Mucosa of gallbladder (tissue), 1 donor: ENCODE results near the gene UBASH3B. TPM values are rescaled to one million over a fixed set of nuclear protein-coding genes. Genes with fewer than 3 reads are reported as not detected.

Experiments
- DNase-seq: peaks from one replicate; pipeline ENCODE4 v3.0.0-alpha.2; 2020; ENCODE audit warnings: low spot score
- total RNA-seq: library from RNA; stranded (reverse); gene quantifications from one replicate; pipeline ENCODE4 v1.2.1, GENCODE V29; 2021
- donor health status: DM: no; HTN: no; CAD: no.

UBASH3B gene
- total RNA-seq, 1 donor from 2014 or later: 7.4 TPM

DNA sequence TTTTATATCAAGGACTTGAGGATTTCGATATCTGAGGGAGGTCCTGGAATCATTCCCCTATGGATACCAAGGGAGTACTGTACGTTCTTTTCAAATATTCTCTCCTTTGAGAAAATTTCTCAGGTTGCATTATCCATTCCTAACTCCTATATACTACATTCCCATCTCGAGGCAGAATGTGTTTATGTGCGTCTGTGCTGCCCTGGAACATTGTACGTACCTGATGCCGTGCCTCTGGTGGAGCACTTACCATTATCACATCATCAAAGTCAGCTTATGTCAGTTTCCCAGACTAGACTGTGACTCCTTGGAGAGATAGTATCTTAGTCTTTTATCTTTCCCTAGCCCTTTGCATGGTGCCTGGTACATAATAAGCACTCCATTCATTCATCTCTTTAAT lies 21.7 kb downstream of the UBASH3B start:
- no peak for DNase-seq

DNA sequence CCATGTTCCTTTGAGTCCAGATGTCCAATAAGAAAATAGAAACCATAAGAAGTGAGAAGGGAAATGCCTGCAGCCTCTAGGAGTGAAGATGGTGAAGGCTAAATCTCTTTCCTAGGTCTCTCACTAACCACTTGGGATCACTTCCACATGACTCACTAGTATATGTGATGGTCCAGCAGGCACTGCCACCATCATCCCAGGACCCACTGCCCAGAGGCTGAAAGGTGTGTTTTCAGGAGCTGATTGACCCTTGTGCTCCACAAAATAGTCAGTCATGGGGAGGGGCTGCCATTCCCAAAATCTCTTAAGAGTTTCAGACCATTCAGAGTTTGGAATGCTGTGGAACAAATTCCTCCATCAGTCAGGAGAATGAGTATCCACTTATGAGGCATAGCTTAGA lies 22.9 kb downstream of the UBASH3B start:
- no peak for DNase-seq

GRCh38 chr11:122679466-122679865 lies 23.9 kb downstream of the UBASH3B start:
- DNase-seq: no peak

DNA sequence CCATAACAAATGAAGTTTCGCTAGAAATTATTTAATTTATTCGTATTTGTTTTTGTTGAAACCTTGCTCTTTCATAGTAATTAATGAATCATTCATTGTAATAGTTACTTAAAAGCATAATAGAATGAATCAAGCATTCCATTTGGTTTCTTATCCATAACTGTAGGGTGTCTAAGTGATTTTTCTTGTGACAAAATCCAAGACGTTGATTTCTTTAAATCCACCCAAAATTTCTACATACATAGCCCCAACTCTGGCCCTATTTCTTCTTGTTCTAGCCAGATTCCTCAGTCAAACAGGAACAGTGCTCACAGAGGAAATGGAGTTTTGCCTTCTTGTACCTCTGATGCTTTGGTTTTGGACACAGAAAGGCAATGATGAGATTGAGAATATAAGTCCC lies 25.5 kb downstream of the UBASH3B start:
- DNase-seq: no peak

GRCh38 chr11:122681735-122682134 lies 26.2 kb downstream of the UBASH3B start:
- DNase-seq: no peak

DNA sequence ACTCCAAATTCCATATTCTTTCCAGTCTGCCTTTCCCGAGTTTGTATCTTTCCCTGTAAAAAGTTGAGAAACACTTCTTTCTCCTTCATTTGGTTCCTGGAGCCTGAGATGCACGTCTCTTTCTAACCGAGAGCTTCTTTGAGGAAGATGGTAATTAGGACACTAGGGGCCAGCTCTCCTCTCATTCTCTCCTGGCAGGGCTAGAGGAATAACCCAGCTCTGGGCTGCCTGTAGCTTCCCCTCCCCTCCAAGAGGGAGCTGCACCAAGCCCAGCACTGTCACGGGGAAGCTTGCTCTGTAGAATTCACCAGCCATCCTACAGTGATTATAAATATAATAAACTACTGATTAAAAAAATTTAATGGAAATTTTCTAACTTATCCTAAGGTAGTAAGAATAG lies 26.9 kb downstream of the UBASH3B start:
- no peak for DNase-seq

GRCh38 chr11:122685041-122685440 lies 29.5 kb downstream of the UBASH3B start:
- no peak for DNase-seq

DNA sequence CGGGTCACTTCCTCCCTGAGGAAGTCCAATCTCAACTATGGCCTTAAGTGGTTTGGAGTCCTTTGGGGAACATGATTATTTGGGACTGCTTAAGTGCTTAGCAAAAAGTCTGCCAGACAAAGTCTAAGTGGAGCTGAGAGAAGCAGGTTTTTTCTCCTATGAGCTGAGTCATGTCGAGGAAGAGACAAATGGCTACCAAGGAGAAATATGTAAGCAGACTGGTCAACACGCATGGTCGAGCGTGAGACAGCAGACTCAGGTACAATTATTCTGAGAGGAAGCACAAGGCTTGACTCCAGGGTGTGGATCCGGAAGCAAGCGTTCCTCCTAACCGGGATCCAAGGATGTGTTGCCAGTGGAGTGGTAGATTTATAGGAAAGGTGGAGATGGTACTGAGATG lies 30.6 kb downstream of the UBASH3B start:
- no peak for DNase-seq

GRCh38 chr11:122690384-122690783 lies 34.9 kb downstream of the UBASH3B start:
- no peak for DNase-seq

DNA sequence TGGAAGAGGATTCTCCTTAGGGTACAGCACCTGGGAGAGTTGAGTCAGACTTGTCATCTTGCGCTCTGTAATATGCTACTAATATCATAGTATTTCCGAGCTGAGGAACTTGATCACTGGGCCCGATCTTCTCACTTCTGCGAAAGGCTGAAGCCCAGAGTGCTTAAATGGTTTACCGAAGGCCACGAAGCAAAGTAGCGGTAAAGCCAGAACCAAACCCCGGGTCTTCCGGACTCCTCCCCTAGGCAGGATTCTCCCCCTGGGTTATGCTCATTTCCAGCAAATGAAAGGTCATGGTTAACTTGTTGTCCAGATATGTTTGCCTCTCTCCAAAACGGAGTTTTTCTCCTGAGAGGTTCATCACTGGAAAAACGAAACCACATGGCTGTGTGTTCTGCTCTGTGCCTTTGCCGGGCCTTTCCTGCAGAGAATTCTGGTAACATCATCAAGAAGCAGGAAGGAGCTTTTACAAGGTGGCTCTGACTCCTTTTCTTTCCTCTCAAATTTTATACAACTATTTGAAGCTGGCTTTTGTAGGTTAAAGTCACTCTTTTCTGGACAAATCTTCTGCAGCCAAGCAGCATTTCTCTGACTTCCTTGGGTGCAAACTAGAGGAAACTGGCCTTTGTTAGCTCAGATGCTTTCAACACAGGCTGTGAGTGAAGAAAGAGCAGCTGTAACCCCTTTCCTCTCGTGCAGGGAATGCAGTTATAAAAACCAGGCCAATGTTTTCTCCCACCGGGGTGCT lies 35.5 kb downstream of the UBASH3B start:
- no peak for DNase-seq

DNA sequence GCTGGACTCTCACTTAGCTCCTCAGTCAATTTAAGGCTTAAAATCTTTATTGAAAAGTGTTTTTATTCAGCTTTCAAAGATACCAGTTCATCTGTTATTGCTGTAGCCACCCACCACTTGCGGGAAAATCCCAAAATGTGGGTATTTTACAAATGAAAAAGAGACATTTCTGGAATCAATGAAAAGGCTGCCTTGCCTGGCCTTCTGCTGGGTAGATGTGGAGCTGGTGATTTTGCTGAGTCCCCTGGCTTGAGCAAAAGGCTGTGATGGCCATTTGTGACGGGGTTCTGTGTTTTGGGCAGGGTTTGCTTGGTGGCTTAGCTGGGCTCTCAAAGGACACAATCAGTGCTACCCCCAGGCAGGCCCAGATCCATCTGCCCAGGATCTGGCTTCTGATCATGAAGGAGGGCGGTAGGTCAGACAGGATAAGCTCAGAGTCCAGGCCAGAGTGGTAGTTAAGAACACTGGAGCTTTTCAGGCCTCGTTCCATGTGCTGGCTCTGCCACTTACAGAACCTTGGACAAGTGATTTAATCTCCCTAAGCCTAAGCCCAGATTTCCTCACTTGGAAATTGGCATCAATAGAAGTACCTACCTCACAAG lies 36.1 kb downstream of the UBASH3B start:
- no peak for DNase-seq

DNA sequence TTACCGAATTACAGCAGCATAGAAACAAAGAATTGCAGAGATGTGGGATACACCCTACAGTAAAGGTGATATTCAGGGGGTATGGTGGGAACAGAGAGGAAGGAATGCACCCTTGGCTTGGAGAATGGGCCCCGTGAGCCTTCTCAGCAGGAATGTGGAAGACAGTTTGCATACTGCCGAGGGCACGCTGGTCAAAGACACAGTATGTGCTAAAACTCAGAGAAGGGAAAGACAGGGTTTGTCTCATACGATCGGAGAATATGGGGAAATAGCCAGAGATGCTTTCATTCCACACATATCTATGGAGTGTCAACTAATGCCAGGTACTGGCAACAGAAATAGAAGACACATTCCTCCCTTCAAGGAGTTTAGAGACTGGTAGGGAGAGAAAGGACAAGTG lies 36.9 kb downstream of the UBASH3B start:
- DNase-seq: no peak

DNA sequence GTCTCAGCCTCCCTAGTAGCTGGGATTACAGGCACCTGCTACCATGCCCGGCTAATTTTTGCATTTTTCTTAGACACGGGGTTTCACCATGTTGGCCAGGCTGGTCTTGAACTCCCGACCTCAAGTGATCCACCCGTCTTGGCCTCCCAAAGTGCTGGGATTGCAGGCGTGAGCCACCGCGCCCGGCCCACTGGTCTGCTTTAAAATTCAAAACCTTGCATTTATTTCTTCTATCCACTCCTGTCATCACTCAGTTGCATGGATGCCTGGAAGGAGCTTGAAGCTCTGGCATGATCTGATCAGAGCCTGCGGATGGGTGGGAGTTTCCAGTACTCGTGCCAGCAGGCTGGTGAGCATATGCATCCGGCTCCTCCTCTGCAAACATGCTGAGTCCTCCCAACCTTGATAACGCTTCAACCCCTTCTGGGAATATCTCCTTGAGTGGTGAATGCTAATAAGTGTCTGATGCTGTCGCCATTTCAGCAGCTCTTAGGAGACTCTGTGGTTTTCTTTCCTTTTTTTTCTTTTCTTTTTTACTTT lies 39.6 kb downstream of the UBASH3B start:
- no peak for DNase-seq

DNA sequence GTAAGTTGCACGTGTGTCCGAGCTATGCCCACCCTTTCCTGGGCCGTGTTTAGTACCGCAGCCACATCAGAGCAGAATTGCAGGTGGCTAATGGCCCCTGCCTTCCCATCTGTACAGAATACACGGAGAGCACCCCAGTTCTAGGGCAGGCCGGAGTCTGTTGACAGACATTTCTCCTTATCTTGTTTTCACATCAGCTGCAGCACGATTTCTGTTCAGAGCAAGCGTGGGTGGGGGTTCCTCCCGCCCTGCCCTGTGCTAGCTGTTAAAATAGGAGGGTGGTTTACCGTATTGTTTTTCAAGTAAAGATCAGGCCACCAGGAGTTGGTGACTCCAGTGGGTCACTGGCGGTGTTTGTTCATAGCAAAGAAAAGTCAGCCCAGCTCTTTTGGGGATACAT lies 41.1 kb downstream of the UBASH3B start:
- DNase-seq: no peak

DNA sequence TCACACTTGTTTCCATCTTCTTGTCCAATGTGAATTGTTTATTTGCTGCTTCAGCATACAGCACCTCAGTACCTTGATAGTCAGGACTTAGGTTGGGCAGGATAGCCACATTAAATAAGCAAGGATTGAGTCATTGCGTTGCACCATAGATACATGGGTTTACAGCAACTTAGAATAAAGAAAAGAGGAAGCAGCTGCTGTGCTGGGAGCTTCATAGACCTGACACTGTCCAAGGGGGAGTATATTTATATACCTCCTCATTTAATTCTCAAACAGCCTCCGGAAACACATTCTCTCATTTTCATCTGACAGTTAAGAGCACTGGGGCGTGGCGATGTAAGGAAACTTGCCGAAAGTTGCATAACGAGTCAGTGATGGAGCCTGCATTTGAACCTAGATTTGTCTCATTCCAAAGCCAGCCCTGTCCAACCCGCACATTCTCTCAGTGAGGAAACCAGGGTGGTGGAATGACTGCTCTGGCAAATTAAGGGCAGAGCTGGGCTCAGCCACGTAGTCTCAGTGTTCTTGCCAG lies 42.2 kb downstream of the UBASH3B start:
- DNase-seq: no peak

DNA sequence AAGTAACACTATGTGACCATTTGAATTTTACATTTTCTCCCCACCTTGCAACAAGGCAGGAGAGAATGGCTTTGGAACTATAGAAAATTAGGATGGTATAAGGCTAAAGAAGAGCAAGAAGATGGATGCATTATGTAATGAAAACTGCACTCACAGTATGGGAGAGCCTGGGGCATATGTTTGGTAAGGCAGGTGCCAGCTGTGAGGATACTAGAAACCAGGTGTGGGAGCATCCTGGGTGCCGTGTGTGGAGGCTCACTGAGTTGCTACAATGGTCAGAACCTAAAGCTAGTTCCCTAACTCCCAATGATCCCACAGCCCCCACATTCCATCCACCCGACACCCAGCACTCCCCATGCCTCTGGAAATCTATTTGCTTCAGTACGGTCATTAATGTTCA lies 42.9 kb downstream of the UBASH3B start:
- no peak for DNase-seq

DNA sequence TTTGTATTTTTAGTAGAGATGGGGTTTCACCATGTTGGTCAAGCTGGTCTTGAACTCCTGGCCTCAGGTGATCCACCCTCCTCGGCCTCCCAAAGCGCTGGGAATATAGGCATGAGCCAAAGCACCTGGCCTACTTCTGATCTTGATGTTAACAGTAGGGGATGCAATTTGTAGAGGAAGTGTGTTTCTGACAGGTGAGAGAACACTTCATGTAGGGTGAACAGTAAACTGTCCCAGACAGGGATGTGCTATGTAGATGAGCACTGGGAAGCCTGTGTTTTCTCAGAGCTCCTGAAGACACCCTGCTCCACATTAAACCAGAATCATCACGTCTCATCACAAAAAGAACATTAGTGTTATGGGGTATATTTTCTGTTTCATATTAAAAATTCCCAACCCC lies 45.1 kb downstream of the UBASH3B start:
- DNase-seq: no peak

DNA sequence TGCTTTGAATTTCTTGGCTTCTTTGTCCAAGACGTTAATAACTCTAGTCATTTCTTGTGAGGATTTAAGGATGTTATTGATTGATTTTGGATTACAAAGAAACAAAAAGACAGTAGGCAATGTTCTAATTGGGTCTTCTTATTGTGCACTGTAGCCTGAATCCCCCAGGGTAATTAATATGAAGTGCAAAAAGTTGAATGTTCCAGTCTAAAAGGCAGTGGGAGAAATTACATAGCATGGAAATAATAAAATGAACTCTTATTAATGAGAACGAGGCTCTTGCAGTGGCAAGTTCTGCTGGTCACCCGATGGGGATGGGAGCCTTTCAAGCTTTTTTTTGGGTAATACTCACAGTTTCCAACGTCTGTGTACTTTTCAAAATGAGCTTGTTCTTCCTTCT lies 45.6 kb downstream of the UBASH3B start:
- DNase-seq: no peak

DNA sequence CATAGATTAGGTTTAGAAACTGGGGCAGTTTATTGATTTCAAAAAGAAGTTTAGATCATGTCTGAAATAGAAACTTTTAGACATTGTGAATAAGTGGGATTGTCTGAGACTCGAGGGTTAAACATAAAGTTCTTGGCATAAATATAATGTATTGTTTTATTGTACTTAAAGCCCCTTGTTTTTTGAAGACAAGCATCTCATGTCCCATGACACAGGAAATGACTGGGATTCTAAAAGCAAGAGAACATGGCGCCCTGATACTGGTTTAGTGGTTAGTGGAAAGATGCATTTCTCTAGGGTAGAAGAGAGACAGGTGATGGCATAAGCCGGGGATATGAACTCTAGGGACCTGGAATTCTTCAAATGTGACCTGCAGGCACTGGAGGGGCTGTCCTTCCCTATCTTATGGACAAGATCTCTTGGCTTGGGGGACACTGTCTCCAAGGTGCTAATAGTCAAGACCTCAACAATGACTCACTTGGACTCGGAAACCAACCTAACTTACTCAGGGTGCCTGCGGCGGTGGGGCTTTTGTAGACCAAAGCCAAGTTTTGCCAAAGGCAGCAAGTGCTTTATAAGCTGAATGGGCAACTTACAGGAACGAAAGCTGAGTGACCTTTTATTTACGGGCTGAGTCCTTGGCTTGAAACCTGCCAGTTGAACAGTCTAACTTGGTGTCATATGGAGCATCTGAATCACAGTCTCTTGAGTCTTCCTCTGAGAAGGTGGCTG lies 48.2 kb downstream of the UBASH3B start:
- no peak for DNase-seq

GRCh38 chr11:122705396-122705795 lies 49.9 kb downstream of the UBASH3B start:
- no peak for DNase-seq

GRCh38 chr11:122706291-122707088 lies 51.0 kb downstream of the UBASH3B start:
- no peak for DNase-seq

DNA sequence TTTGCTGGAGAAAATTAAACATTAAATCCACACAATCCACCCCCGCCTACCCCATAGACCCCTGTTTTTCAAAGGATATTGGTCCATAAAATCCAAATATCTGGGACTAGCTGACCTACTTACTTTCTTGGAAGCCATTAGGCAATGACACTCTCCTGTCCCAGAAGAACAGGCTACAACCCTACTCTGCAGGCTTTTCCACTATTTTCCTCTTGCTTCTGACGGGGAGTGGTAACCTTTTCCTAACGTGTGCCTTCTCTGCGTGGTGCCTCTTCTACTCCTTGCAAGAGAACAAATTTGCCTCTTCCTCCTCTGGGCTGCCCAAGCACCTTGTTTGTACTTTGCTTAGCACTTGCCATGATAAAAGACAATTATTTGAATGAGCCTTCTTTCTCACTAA lies 51.6 kb downstream of the UBASH3B start:
- DNase-seq: no peak
